Aortic smooth muscle cell (primary cell): ENCODE data around the gene GMPS. TPM values are rescaled to one million over a fixed set of nuclear protein-coding genes. Genes with fewer than 3 reads are reported as not detected.

Experiments
- total RNA-seq: library from RNA; depleted of rRNA; stranded (reverse); fragments of >200 nt; gene quantifications from 2 replicates; pipeline ENCODE4 v1.2.3, GENCODE V29; 2014

The GMPS gene
- total RNA-seq: 22.2 and 32.1 TPM in 2 replicates

GRCh38 chr3:155870133-155870944 lies at the start of gene GMPS:
GMPS (plus strand) TSS chr3:155870650; CDS start chr3:155870871, 221 bp downstream.

DNA sequence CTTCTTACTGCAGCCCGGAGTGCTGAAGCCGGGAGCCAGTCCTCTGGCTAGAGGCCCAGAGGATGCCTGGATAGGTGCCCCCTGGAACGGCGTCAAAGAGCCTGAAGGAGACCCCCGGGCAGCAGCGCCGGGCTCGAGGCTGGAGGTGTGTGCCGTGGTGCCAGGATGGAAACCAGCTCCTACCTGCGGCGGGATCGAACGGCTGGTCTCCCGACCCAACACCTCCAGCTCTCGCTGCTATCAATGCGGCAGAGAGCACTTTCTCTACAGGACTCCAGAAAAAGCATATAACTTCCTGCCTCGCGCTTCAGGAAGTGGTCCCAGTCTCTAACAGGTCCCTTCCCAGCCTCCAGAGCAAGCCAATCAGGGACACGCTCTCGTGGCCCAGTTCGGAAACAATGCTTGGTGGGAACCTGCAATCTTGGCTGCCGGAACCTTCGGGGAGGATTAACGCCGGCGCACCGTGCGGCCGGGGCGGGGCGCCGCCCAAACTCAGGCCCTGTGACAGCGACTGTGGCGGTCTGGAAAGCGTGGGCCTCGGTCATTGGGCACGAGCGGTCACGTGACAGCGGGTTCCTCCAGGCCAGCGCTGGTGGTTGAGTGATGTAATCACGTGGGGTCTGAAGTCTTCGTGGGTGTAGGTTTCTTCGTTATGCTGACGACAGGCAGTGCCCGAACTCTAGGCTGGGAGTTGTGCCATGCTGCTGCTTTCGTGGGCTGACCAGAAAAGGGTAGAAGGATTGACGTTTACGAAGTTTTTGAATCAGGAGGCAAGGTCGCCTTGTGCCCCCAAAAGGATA lies 16.1 kb upstream of the GMPS start, which contains the start of gene SLC33A1:
Gene SLC33A1, minus strand, starts transcription at position 287 of the 800 bp plus-strand sequence. CDS start 430 bp downstream, outside the sequence.

Other genes starting within 250 kb of the GMPS start
- 0.06 and 0.13 TPM in 2 replicates for gene PLCH1, start 125.6 kb upstream of the GMPS start, total RNA-seq
- gene C3orf33, start 64.4 kb upstream of the GMPS start, total RNA-seq: 2.2 TPM in 2 replicates
- 29.5 and 30.8 TPM in 2 replicates for gene SLC33A1, start 16.2 kb upstream of the GMPS start, total RNA-seq
- 1.9 and 6.6 TPM in 2 replicates for gene KCNAB1, start 249.9 kb downstream of the GMPS start, total RNA-seq